ENCODE results near the gene TIGD3.
"Not testable (repeated sequence)": the region's sequence is repeated elsewhere in the genome, so short reads cannot be mapped to it uniquely, and the experiment has no call there.

TIGD3 gene

GRCh38 chr11:65325435-65325834, 29.1 kb upstream of the TIGD3 start:
- no peak for DNase-seq (ENCODE audit: low spot score)

GRCh38 chr11:65327021-65327420, 27.5 kb upstream of the TIGD3 start:
- DNase-seq (ENCODE audit: low spot score): no peak

- DNase-seq (ENCODE audit: low spot score): no peak
Observed at GRCh38 chr11:65329478-65329877, 25.1 kb upstream of the TIGD3 start.

- DNase-seq (ENCODE audit: low spot score): no peak
Observed at GRCh38 chr11:65329944-65330403, 24.6 kb upstream of the TIGD3 start.

DNA sequence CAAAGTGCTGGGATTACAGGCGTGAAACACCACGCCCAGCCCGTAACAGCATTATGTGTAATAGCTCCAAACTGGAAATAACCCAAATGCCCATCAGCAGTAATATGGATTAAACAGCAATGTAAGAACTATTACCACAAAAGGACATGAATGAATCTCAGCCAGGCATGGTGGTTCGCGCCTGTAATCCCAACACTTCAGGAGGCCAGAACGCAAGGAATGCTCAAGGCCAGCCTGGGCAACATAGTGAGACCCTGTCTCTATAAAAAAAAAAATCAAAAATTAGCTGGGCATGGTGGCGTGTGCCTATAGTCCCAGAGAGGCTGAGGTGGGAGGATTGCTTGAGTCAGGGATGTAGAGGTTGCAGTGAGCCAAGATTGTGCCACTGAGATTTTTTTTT, 24.0 kb upstream of the TIGD3 start:
- DNase-seq (ENCODE audit: low spot score): no peak

- not testable (repeated sequence) for DNase-seq (ENCODE audit: low spot score)
Observed at GRCh38 chr11:65332591-65332990, 22.0 kb upstream of the TIGD3 start.

- no peak for DNase-seq (ENCODE audit: low spot score)
Observed at GRCh38 chr11:65334696-65335295, 19.8 kb upstream of the TIGD3 start.

DNA sequence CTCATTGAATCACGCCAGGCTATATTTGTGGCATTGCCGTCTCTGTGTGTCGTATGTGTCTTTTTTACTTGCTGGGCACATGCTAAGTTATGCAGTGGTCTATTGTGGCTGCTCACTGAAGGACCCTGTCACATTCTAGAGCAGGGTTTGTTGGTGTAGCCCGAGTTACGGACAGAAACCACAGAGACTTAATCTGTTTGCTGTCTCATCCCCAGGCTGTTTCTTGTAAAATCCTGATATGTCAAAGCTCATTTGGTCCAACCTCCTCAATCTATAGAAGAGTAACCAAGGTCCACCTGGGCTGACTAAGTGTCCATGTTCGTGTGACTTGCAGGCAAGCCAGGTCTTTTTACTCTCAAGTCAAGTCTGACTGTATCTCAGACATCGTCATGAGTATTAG, 15.9 kb upstream of the TIGD3 start:
- DNase-seq (ENCODE audit: low spot score): no peak

DNA sequence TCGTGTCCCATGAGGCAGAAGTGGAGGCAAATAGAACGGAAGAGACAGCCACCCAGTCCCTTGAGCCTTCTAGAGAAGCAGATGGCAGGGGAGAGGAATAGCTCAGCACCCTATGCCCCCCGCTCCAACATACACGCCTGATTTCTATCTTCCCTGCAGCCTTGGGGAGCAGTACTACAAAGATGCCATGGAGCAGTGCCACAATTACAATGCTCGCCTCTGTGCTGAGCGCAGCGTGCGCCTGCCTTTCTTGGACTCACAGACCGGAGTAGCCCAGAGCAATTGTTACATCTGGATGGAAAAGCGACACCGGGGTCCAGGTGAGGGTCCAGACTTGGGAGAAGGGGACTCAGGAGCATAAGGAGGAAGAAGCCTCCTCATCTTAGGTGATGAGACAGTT, 14.3 kb upstream of the TIGD3 start:
- DNase-seq (ENCODE audit: low spot score): no peak

DNA sequence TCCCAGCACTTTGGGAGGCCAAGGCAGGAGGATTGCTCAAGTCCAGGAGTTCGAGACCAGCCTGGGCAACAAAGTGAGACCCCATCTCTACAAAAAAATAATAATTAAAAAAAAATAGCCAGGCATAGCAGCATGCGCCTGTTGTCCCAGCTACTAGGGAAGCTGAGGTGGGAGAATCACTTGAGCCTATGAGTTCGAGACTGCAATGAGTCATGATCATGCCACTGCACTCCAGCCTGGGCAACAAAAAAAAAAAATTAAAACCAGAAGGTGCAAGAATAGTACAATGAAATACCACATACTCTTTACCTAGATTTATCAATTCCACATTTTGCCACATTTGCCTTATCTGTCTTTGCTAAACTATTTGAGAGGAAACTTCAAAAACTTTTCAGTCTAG, 12.7 kb upstream of the TIGD3 start:
- no peak for DNase-seq (ENCODE audit: low spot score)

DNA sequence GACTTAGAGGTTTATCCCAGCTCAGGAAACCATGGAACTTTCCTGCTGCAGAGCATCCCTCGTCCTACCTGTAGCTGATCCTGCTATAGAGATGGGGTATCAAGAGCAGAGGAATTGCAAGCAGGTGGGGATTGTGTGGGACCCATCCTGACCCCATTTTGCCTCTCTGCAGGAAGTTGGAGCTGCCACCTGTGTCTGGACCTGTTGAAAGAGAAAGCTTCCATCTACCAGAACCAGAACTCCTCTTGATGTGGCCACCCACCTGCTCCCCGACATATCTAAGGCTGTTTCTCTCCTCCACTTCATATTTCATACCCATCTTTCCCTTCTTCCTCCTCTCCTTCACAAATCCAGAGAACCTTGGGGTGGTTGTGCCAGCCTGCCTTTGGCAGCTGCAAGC, 3.0 kb upstream of the TIGD3 start:
- no peak for DNase-seq (ENCODE audit: low spot score)

GRCh38 chr11:65352783-65353182, 1.8 kb upstream of the TIGD3 start:
- DNase-seq (ENCODE audit: low spot score): no peak

GRCh38 chr11:65353376-65353775, 1.2 kb upstream of the TIGD3 start:
- no peak for DNase-seq (ENCODE audit: low spot score)

DNA sequence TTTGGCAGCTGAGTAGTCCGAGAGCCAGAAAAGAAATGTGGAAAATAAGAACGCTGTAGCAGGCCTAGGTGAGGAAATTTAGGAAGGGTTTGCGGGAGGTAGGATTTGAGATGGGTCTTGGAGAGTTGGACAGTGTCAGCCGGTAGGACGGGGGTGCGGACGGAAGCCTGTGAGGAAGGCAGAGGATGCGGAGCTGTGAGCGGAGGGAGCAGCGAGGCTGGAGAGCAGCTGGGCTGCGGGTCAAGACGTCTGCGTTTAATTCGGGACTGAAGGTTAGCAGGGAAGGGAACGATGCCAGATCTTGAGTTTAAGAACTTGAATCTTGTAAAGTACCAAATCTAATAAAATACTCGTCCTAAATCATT, 669 bp upstream of the TIGD3 start:
- no peak for DNase-seq (ENCODE audit: low spot score)

GRCh38 chr11:65355013-65355775, 643 bp downstream of the TIGD3 start:
- DNase-seq (ENCODE audit: low spot score): no peak

- DNase-seq (ENCODE audit: low spot score): no peak
Observed at GRCh38 chr11:65355776-65356393, 1.3 kb downstream of the TIGD3 start.

DNA sequence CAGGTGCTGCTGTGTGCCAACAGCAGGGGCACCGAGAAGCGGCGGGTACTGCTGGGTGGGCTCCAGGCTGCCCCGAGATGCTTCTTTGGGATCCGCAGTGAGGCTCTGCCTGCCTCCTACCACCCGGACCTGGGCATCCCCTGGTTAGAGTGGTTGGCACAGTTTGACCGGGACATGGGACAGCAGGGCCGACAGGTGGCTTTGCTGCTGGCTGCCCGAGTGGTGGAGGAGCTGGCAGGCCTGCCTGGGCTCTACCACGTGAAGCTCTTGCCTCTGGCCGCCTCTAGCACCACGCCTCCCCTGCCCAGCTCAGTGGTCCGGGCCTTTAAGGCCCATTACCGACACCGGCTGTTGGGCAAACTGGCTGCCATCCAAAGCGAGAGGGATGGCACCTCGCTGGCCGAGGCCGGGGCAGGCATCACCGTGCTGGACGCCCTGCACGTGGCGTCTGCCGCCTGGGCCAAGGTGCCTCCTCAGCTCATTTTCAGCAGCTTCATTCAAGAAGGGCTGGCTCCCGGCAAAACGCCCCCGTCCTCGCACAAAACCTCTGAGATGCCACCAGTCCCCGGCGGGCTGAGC, 1.9 kb downstream of the TIGD3 start:
- no peak for DNase-seq (ENCODE audit: low spot score)

DNA sequence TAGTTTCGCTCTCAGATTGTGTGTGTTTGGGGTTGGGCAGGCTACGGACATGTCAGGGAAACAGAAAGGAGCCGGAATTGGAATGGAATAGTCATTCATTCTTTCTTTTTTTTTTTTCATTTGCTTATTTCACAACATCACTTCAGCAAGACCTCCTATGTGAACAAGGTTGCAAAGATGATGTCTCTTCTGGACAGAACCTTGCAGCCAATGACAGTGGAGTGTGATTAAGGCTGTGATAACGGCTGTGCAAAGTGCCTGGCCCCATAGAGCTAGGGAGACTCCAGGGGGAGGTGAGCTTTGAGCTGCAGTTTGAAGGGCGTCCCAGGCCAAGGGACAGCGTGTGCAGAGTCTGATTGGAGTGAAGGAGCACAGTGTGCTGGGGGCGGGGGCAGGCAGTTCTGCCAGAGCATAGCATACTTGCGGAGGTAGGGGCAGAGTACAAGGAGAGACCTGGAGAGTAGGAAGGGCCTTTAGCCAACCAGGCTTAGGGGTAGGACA, 3.4 kb downstream of the TIGD3 start:
- no peak for DNase-seq (ENCODE audit: low spot score)

DNA sequence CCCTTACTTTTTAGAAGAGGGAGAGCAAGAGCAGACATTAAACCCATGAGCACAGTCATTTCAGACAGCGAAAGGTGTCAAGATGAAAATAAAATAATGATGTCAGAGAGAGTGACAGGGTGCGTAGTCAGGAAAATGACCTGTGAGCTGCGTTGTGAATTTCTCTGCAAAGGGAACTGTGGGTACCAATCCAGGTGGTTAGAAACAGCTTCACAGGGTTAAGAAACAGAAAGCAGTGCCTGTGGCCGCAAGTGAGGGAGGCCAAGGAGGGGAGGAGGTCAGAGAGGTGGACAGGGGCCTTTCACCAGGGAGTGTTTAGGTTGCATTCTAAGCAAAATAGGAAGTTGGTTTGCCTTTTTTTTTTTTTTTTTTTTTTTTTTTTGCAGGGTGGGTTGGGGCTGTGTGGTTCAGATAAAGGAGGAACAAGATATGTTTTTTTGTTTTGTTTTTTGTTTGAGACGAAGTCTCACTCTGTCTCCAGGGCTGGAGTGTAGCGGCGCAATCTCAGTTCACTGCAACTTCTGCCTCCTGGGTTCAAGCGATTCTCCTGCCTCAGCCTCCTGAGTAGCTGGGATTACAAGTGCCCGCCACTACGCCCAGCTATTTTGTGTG, 7.9 kb downstream of the TIGD3 start:
- no peak for DNase-seq (ENCODE audit: low spot score)

- no peak for DNase-seq (ENCODE audit: low spot score)
Observed at GRCh38 chr11:65362966-65363365, 8.4 kb downstream of the TIGD3 start.

- DNase-seq (ENCODE audit: low spot score): no peak
Observed at GRCh38 chr11:65363770-65364169, 9.2 kb downstream of the TIGD3 start.

DNA sequence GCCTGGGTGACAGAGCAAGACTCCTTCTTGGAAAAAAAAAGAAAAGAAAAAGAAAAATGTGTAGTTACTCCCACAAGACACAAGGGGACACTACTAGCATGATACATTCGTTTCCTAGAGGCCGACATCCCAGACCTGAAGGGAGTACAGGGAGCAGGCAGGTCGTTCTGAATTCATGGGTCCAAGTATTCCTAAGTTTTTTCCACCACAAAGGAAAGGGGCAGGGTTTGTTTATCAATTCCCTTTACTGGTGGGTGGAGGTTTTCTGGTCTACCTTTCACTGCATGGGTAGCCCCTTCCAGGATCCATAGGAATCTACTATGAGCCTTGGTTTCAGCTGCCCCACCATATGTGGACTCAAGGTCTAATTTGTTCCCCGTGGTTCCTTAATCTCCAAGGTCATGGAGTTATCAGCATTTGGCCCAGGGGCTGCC, 11.8 kb downstream of the TIGD3 start:
- no peak for DNase-seq (ENCODE audit: low spot score)
